SK-N-MC (cell line): Measurements from ENCODE around the gene PRKCQ.

Experiments
- EZH2 ChIP-seq: fragments of 200-600 bp; sonication (generic); IDR thresholded peaks from one replicate; pipeline ENCODE4 v1.6.1; 2017; ENCODE audit warnings: antibody characterized with exemption
- FOXP2 ChIP-seq: optimal IDR thresholded peaks from 2 replicates; pipeline ENCODE3; 2011; ENCODE audit warnings: mild to moderate bottlenecking, moderate library complexity; ENCODE audit not compliant: insufficient read depth; ENCODE audit errors: extremely low read length, control extremely low read depth
- POLR2AphosphoS5 ChIP-seq: IDR thresholded peaks from 2 replicates; pipeline ENCODE4 v1.6.1; 2012; ENCODE audit warnings: mild to moderate bottlenecking, low read depth, low read length, borderline replicate concordance

DNA sequence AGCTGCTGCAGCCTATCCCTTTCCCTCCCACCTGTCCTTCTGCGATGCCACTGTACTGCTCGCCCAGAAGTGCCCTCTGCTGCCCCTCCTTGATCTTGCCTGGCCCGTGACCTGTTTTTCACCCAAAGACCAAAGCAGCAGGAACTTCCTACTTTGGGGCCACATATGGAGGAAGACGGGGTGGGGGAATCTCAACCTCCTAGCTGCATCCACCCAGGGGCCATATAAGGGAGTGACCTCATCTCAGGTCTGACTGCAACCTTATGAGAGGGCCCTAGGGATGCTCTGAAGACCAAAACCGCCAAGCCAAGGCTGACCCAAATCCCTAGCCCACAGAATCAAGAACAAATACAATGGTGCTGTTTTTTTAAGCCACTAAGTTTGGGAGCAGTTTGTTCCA, 15.7 kb downstream of the PRKCQ start:
- TF ChIP-seq FOXP2 (no peak), EZH2 (no peak), POLR2AphosphoS5 (no peak)
